ENCODE data around the gene TDRD10. TPM values are rescaled to one million over a fixed set of nuclear protein-coding genes. Genes with fewer than 3 reads are reported as not detected.
"Not testable (repeated sequence)": the region's sequence is repeated elsewhere in the genome, so short reads cannot be mapped to it uniquely, and the experiment has no call there.

The TDRD10 gene
- total RNA-seq, 1 donor, result not detected

DNA sequence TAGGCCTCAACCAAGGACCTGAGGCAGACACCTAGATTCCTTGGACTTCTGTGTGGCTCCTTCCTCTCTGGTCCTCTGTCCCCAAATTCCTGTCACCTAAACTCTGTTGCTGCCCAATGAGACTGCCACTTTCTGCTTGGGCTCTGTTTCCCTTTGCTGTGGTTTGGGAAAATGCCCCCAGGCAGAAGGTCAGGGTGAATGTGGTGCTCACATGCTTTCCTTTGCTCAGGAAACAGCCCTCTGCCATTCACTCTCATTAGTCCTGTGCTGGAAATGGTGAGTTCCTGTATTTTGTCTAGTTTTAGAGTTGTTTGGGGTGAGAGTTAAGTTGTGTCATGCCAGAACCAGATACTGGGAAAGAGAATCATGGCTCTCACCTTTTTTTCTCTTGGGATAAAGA is 22.9 kb downstream of the TDRD10 start:
- H3K4me3 ChIP-seq (ENCODE audit: low read depth, low read length), result no peak overlapping the region
- no peak for DNase-seq (ENCODE audit: low read depth)
- TF ChIP-seq, protein P1, sequence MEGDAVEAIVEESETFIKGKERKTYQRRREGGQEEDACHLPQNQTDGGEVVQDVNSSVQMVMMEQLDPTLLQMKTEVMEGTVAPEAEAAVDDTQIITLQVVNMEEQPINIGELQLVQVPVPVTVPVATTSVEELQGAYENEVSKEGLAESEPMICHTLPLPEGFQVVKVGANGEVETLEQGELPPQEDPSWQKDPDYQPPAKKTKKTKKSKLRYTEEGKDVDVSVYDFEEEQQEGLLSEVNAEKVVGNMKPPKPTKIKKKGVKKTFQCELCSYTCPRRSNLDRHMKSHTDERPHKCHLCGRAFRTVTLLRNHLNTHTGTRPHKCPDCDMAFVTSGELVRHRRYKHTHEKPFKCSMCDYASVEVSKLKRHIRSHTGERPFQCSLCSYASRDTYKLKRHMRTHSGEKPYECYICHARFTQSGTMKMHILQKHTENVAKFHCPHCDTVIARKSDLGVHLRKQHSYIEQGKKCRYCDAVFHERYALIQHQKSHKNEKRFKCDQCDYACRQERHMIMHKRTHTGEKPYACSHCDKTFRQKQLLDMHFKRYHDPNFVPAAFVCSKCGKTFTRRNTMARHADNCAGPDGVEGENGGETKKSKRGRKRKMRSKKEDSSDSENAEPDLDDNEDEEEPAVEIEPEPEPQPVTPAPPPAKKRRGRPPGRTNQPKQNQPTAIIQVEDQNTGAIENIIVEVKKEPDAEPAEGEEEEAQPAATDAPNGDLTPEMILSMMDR (IDR thresholded peaks at IDR 0.05; ENCODE audit: insufficient read depth, low read depth, low read length), result no peak

DNA sequence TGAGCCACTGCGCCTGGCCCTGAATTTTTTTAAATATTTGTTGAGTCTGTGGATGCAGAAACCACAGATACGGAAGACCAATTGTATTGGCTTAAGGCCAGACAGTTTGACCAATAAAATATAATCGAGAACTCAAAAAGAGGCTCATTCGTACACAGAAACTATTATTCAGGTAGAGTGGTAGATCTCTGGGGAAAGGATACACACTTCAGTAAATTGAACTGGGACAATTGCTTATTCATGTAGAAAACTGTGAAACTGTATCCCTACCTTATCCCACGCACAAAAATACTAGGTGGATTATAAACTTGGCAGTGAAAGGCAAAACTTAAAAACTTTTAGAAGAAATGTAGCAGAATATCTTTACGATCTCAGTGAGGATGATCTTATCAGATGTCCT is 25.2 kb downstream of the TDRD10 start:
- H3K4me3 ChIP-seq (ENCODE audit: low read depth, low read length), result no peak overlapping the region
- TF ChIP-seq, protein P1 (IDR thresholded peaks at IDR 0.05; ENCODE audit: insufficient read depth, low read depth, low read length), result no peak
- no peak for DNase-seq (ENCODE audit: low read depth)

DNA sequence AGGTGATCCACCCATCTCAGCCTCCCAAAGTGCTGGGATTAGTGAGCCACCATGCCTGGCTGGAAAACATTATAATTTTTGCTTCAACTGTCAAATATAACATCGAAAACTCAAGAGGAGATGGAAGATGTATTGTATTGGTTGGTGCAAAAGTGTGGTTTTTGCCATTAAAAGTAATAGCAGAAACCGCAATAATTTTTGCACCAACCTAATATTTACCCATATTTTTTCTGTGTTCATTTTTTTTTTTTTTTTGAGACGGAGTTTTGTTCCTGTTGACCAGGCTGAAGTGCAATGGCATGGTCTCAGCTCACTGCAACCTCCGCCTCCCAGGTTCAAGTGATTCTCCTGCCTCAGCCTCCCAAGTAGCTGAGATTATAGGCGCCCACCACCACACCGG is 27.3 kb downstream of the TDRD10 start:
- no peak for DNase-seq (ENCODE audit: low read depth)
- H3K4me3 ChIP-seq (ENCODE audit: low read depth, low read length), result no peak overlapping the region
- TF ChIP-seq, protein P1 (IDR thresholded peaks at IDR 0.05; ENCODE audit: insufficient read depth, low read depth, low read length), result no peak

DNA sequence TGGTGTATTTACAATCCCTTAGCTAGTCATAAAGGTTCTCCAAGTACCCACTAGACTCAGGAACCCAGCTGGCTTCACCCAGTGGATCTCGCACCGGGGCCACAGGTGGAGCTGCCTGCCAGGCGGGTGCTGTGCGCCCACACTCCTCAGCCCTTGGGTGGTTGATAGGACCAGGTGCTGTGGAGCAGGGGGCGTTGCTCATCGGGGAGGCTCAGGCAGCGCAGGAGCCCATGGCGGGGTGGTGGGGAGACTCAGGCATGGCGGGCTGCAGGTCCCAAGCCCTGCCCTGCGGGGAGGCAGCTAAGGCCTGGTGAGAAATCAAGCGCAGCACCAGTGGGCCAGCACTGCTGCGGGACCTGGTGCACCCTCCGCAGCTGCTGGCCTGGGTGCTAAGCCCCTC is 29.9 kb downstream of the TDRD10 start:
- not testable (repeated sequence) for DNase-seq (ENCODE audit: low read depth)

DNA sequence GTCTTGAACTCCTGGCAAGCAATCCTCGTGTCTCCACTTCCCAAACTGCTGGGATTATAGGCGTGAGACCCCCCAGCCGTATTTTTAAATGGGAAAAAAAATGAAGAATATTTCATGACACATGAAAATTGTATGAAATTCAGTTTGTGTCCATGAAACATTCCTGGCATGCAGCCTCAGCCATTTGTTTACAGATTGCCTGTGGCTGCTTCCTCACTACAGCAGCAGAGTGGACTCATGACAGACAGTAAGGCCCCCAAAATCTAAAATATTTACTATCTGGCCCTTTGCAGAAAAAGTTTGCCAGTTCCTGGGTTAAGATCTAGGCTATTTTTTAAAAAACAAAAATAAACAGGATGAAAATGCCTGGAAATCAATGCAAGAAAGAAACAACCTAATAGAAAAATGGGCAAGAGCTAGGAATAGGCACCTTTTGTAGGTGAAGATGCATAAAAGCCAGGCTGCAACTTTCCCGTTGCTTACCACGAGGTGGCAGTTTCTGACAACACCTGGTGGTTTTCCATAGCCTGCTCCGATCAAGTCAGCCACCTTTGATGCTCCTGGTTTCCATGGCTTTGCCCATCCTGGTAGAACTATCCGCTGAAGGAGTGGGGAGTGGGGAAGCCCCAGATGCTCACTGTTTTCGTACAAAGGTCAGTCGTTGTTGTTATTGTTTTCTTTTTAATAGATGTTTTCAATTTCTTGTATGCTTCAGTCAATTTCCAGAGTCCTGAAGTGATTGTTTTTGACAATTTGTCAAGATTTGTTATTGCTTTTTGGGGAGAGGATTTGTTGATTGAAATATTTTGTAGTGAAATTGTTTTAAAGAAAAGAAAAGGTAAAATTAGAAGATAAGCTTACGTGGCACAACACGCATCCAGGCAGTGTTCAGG is 32.2 kb downstream of the TDRD10 start:
- H3K4me3 ChIP-seq (ENCODE audit: low read depth, low read length), result no peak overlapping the region
- DNase-seq (ENCODE audit: low read depth), result peak; percentile 23
- TF ChIP-seq, protein P1 (IDR thresholded peaks at IDR 0.05; ENCODE audit: insufficient read depth, low read depth, low read length), result peak; percentile 52

More for the DNA sequence above, 29.9 kb downstream of the TDRD10 start:
- not testable (repeated sequence) for H3K4me3 ChIP-seq (ENCODE audit: low read depth, low read length)

DNA sequence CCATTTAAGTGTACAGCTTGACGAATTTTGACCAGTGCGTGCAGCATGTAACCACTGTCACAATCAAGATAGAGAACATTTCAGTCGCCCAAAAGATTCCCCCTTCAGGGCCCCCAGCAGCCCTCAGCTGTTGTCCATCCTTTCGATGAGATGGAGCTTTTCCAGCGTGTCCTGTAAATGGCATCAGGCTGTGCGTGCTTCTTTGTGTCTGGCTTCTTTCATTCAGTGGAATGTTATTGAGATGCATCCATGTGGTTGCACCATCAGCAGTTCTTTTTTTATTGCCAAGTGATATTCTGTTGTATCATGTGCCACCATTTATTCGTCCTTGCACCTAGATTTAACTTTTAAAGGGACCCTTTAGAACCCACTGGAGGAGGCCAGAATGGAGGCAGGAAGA is 34.6 kb downstream of the TDRD10 start:
- no peak overlapping the region for H3K4me3 ChIP-seq (ENCODE audit: low read depth, low read length)
- DNase-seq (ENCODE audit: low read depth), result no peak
- TF ChIP-seq, protein P1 (IDR thresholded peaks at IDR 0.05; ENCODE audit: insufficient read depth, low read depth, low read length), result no peak

DNA sequence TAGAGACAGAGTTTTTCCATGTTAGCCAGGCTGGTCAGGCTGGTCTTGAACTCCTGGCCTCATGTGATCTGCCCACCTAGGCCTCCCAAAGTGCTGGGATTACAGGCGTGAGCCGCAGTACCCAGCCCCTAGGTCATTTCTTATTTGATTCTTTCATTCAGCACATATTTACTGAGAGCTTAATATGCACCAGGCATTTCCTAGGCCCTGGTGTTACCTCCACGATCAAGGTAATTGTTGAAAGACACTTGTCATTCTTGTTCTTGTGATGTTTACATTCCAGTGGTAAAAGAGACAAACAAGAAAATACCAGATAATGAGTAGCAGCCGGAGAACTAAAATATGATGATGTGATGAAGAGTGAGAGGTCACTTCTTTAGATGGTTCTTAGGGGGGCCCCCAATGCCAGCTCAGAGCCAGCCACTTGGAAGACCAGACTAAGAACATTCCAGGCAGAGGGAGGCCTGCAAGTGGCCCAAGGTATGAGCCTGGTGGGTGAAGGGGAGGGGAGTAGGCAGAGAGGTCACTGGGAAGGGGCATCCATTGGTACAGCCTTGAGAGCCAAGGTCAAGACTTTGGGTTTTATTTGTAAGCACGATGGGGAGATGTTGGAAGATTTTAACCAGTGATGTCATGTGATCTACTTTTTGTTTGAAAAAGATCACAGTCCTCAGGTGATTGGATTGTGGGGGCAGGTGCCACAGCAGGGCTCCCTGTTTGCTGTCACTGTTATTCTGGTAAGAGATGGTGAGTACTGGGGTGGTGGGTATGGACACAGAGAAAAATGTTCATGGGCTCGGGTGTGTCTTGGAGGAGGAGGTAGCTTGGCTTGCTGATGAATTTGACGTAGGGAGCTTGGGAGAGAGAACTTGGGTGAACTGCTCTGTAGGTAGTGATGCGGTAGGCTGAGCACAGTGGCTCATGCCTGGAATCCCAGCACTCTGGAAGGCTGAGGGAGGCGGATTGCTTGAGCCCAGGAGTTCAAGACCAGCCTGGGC is 37.8 kb downstream of the TDRD10 start:
- no peak for DNase-seq (ENCODE audit: low read depth)
- H3K4me3 ChIP-seq (ENCODE audit: low read depth, low read length), result no peak overlapping the region
- TF ChIP-seq, protein P1 (IDR thresholded peaks at IDR 0.05; ENCODE audit: insufficient read depth, low read depth, low read length), result no peak
